ENCODE measurements around the gene CDH13.

- no peak for TF ChIP-seq EZH2 (IDR thresholded peaks at IDR 0.05; ENCODE audit: borderline replicate concordance, low read depth, low read length, poor library complexity, severe bottlenecking)
- TF ChIP-seq, protein P1, sequence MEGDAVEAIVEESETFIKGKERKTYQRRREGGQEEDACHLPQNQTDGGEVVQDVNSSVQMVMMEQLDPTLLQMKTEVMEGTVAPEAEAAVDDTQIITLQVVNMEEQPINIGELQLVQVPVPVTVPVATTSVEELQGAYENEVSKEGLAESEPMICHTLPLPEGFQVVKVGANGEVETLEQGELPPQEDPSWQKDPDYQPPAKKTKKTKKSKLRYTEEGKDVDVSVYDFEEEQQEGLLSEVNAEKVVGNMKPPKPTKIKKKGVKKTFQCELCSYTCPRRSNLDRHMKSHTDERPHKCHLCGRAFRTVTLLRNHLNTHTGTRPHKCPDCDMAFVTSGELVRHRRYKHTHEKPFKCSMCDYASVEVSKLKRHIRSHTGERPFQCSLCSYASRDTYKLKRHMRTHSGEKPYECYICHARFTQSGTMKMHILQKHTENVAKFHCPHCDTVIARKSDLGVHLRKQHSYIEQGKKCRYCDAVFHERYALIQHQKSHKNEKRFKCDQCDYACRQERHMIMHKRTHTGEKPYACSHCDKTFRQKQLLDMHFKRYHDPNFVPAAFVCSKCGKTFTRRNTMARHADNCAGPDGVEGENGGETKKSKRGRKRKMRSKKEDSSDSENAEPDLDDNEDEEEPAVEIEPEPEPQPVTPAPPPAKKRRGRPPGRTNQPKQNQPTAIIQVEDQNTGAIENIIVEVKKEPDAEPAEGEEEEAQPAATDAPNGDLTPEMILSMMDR (conservative IDR thresholded peaks at IDR 0.05; ENCODE audit: low read depth, low read length): no peak
These were observed 1215.5 kb downstream of the CDH13 start for GRCh38 chr16:83842291-83842690.

All from A673 (cell line).